ENCODE measurements around the gene ARL14EP. TPM values are rescaled to one million over a fixed set of nuclear protein-coding genes. Genes with fewer than 3 reads are reported as not detected.

ARL14EP gene
- total RNA-seq, 1 experiment from 2014 or later: 10.7 TPM

GRCh38 chr11:30317030-30317429 lies 5.9 kb upstream of the ARL14EP start:
- Histone ChIP-seq H3K4me3 (no peak overlapping the region), H3K27me3 (no peaks in the 10 kb centered on the region), H3K36me3 (no peaks in the 10 kb centered on the region), H3K9me3 (no peaks in the 10 kb centered on the region)
- DNase-seq: no peak

- H3K36me3 ChIP-seq: no peaks in the 10 kb centered on the region
- no peak for DNase-seq
- no peaks in the 10 kb centered on the region for H3K9me3 ChIP-seq
- no peak overlapping the region for H3K4me3 ChIP-seq
- no peaks in the 10 kb centered on the region for H3K27me3 ChIP-seq
Measured at GRCh38 chr11:30321321-30321720, 1.6 kb upstream of the ARL14EP start.

- no peaks in the 10 kb centered on the region for H3K9me3 ChIP-seq
- no peaks in the 10 kb centered on the region for H3K27me3 ChIP-seq
- peak overlapping the region; percentile 74 for H3K4me3 ChIP-seq
- no peaks in the 10 kb centered on the region; the same call in 1 of the 2 replicates for H3K36me3 ChIP-seq
- DNase-seq: no peak
Measured at GRCh38 chr11:30322191-30322590, 713 bp upstream of the ARL14EP start.

- DNase-seq: no peak
- H3K36me3 ChIP-seq: no peaks in the 10 kb centered on the region; the same call in 1 of the 2 replicates
- no peaks in the 10 kb centered on the region for H3K9me3 ChIP-seq
- H3K27me3 ChIP-seq: no peaks in the 10 kb centered on the region
- H3K4me3 ChIP-seq: no peak overlapping the region
Measured at GRCh38 chr11:30326114-30326778, 3.3 kb downstream of the ARL14EP start.

DNA sequence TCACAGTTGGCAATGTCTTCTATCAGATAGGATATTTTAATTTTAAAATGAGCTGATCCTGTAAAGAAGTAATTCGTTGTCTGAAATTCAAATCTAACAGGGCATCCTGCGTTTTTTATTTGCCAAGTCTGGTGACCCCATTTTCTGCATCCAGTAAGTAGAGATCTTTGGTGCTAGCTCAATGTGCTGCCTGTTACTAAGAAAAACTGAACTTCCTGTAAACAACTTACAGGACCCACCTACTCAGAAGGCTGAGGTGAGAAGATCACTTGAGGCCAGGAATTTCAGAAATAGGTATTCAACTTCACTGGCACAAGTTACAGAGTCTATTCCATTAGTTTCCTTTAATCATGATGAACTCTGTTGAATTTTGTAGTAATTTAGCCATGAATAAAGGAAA lies 4.0 kb downstream of the ARL14EP start:
- Histone ChIP-seq H3K4me3 (no peak overlapping the region), H3K9me3 (no peaks in the 10 kb centered on the region), H3K36me3 (peaks cover 2% of the 10 kb centered on the region; the same call in 1 of the 2 replicates), H3K27me3 (no peaks in the 10 kb centered on the region)
- DNase-seq: no peak

- H3K4me3 ChIP-seq: no peak overlapping the region
- H3K9me3 ChIP-seq: no peaks in the 10 kb centered on the region
- H3K36me3 ChIP-seq: peaks cover 11% of the 10 kb centered on the region
- DNase-seq: no peak
- H3K27me3 ChIP-seq: no peaks in the 10 kb centered on the region
Measured at GRCh38 chr11:30328681-30329080, 5.8 kb downstream of the ARL14EP start.

DNA sequence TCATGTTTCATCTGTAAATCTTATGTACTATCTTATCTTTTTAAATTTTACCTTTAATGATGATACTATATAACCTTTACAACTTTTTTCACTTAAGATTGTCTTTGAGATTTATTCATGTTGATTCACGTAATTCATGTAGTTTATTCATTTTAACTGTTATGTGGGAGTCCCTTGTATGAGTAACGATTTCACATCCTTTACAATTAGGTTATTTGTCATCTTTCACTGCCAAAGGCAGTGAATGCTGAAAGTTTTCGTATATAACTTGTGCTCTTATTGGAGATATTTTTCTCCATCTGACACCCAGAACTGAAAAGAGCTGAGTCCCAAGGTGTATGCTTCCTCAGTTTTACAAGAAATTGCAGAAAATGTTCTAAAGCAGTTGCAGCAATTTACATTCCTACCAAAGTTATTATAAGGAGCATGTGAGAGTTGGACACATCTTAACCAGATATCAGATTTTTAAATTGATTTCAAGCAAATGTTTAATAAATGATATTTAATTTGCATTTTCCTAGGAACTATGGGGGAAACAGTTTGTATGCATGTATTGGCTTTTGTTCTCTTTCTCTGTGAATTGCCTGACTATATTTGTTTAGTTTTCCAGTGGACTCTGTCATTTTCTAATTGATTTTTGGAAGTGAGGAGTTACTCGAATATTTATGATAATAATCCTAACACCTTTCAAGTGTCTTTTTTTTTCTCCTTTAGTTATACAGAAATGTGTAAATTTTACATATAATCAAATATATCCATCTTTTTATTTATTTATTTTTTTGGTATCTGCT lies 6.4 kb downstream of the ARL14EP start:
- no peak for DNase-seq
- Histone ChIP-seq H3K36me3 (peaks cover 13% of the 10 kb centered on the region), H3K4me3 (no peak overlapping the region), H3K27me3 (no peaks in the 10 kb centered on the region), H3K9me3 (no peaks in the 10 kb centered on the region)

GRCh38 chr11:30333405-30333804 lies 10.5 kb downstream of the ARL14EP start:
- Histone ChIP-seq H3K36me3 (peaks cover 22% of the 10 kb centered on the region), H3K27me3 (no peaks in the 10 kb centered on the region), H3K9me3 (no peaks in the 10 kb centered on the region), H3K4me3 (no peak overlapping the region)
- DNase-seq: no peak

- Histone ChIP-seq H3K27me3 (no peaks in the 10 kb centered on the region), H3K36me3 (no peaks in the 10 kb centered on the region; the same call in 1 of the 2 replicates), H3K9me3 (no peaks in the 10 kb centered on the region), H3K4me3 (no peak overlapping the region)
- DNase-seq: no peak
Measured at GRCh38 chr11:30342736-30343166, 19.8 kb downstream of the ARL14EP start.

DNA sequence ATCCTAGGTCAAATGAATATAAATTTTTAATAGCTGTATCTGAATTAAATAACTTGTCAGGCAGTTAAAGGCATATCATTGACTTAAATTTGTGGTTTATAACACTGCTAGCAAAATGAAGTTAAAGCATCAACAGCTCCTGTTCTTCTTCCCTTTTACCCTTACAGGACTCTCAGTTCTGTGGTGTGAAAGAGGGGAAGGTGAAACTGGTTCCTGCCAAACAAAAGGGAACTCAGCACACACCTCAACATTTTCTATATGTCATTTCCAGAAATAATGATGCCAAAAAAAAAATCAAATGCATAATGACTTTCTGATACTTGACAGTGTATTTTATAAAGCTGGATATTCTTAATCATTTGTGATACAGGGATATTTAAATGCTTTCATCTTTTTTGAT lies 21.2 kb downstream of the ARL14EP start:
- no peaks in the 10 kb centered on the region for H3K27me3 ChIP-seq
- no peak for DNase-seq
- H3K4me3 ChIP-seq: no peak overlapping the region
- H3K36me3 ChIP-seq: no peaks in the 10 kb centered on the region; the same call in 1 of the 2 replicates
- no peaks in the 10 kb centered on the region for H3K9me3 ChIP-seq

- no peaks in the 10 kb centered on the region for H3K9me3 ChIP-seq
- no peak overlapping the region for H3K4me3 ChIP-seq
- no peaks in the 10 kb centered on the region for H3K36me3 ChIP-seq
- no peaks in the 10 kb centered on the region for H3K27me3 ChIP-seq
- DNase-seq: no peak
Measured at GRCh38 chr11:30345644-30346043, 22.7 kb downstream of the ARL14EP start.

- Histone ChIP-seq H3K9me3 (no peaks in the 10 kb centered on the region), H3K36me3 (no peaks in the 10 kb centered on the region), H3K4me3 (no peak overlapping the region), H3K27me3 (no peaks in the 10 kb centered on the region)
- DNase-seq: no peak
Measured at GRCh38 chr11:30346068-30346688, 23.3 kb downstream of the ARL14EP start.

GRCh38 chr11:30348035-30348434 lies 25.1 kb downstream of the ARL14EP start:
- no peaks in the 10 kb centered on the region for H3K27me3 ChIP-seq
- DNase-seq: no peak
- H3K9me3 ChIP-seq: no peaks in the 10 kb centered on the region
- no peak overlapping the region for H3K4me3 ChIP-seq
- no peaks in the 10 kb centered on the region for H3K36me3 ChIP-seq

- no peaks in the 10 kb centered on the region for H3K9me3 ChIP-seq
- no peak overlapping the region for H3K4me3 ChIP-seq
- H3K27me3 ChIP-seq: no peaks in the 10 kb centered on the region
- no peak for DNase-seq
- H3K36me3 ChIP-seq: no peaks in the 10 kb centered on the region
Measured at GRCh38 chr11:30349885-30350284, 27.0 kb downstream of the ARL14EP start.

DNA sequence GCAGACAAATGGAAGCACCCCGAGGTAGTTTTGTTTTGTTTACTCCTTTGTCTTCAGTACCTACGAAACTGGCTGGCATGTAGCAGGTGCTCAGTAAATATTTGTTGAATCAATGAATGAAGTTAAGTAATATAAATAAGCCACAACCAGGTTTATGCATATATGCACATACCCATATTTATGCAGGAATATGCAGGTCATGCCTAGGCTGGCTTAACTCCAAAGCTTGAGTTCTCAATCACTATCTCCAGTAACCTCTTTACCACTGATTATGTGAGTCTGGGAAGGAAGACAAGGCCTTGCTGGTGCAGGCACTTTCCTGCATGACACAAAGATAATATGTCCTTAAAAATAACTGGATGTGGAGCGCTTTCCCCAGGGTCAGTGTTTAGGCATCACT lies 27.5 kb downstream of the ARL14EP start:
- Histone ChIP-seq H3K36me3 (no peaks in the 10 kb centered on the region), H3K4me3 (no peak overlapping the region), H3K27me3 (no peaks in the 10 kb centered on the region), H3K9me3 (no peaks in the 10 kb centered on the region)
- no peak for DNase-seq

- Histone ChIP-seq H3K36me3 (no peaks in the 10 kb centered on the region), H3K9me3 (no peaks in the 10 kb centered on the region), H3K27me3 (no peaks in the 10 kb centered on the region), H3K4me3 (no peak overlapping the region)
- DNase-seq: no peak
Measured at GRCh38 chr11:30351061-30351460, 28.2 kb downstream of the ARL14EP start.

DNA sequence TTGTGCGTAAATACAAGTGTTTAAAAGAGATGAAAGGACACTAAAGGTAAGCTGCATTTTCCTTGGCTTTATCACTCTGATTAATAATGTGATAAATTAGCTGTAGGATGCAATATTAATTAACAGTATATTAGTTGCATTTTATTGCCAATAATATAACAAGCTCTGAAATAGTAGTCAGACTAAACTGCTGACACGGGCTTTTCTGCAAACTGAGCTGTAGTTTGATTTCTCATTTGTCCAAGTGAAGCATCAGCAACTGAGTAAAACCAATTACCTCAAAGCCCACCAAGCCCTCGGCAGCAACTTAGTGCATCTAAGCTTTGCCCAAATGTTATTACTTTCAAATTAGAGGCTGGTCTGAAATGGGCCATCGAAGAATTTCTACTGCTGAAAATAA lies 33.5 kb downstream of the ARL14EP start:
- Histone ChIP-seq H3K9me3 (no peaks in the 10 kb centered on the region), H3K4me3 (no peak overlapping the region), H3K36me3 (no peaks in the 10 kb centered on the region), H3K27me3 (no peaks in the 10 kb centered on the region)
- no peak for DNase-seq
